ENCODE results near the gene MRPS10. TPM values are rescaled to one million over a fixed set of nuclear protein-coding genes. Genes with fewer than 3 reads are reported as not detected.

MRPS10 gene
- total RNA-seq, 1 donor from 2014 or later = 35.7 TPM

DNA sequence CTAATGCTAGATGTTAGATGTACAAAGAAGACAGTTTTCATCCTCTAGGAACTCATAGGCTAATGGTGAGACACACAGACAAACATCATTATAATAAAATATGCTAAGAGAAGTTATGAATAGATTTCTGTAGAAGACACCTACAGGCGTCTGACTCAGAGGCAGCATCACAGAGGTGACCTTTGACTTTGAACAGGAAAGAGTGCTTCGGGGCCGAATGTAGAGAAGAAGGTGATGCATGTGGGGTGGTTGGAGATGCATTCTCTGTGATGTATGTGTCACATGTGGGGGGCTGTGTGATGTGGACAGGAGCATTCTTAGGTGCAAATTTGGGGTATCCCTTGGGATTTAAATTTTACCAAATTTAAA is 37.7 kb downstream of the MRPS10 start:
- ATAC-seq (ENCODE audit: low read depth) (no peak), DNase-seq (no peak)
- Mint-ChIP-seq H3K4me3 (no peak overlapping the region), H3K36me3 (ENCODE audit: low read depth) (no peaks in the 10 kb centered on the region), H3K27ac (no peak overlapping the region), H3K9me3 (no peaks in the 10 kb centered on the region), H3K27me3 (peaks cover 2% of the 10 kb centered on the region), H3K4me1 (peaks cover 5% of the 10 kb centered on the region)
- intact Hi-C loops (cut with micrococcal nuclease) = no loop called here
- ChIA-PET POLR2A (no interaction called here), CTCF (no interaction called here)
- TF ChIP-seq, protein P1, sequence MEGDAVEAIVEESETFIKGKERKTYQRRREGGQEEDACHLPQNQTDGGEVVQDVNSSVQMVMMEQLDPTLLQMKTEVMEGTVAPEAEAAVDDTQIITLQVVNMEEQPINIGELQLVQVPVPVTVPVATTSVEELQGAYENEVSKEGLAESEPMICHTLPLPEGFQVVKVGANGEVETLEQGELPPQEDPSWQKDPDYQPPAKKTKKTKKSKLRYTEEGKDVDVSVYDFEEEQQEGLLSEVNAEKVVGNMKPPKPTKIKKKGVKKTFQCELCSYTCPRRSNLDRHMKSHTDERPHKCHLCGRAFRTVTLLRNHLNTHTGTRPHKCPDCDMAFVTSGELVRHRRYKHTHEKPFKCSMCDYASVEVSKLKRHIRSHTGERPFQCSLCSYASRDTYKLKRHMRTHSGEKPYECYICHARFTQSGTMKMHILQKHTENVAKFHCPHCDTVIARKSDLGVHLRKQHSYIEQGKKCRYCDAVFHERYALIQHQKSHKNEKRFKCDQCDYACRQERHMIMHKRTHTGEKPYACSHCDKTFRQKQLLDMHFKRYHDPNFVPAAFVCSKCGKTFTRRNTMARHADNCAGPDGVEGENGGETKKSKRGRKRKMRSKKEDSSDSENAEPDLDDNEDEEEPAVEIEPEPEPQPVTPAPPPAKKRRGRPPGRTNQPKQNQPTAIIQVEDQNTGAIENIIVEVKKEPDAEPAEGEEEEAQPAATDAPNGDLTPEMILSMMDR (IDR thresholded peaks at IDR 0.05) = no peak

DNA sequence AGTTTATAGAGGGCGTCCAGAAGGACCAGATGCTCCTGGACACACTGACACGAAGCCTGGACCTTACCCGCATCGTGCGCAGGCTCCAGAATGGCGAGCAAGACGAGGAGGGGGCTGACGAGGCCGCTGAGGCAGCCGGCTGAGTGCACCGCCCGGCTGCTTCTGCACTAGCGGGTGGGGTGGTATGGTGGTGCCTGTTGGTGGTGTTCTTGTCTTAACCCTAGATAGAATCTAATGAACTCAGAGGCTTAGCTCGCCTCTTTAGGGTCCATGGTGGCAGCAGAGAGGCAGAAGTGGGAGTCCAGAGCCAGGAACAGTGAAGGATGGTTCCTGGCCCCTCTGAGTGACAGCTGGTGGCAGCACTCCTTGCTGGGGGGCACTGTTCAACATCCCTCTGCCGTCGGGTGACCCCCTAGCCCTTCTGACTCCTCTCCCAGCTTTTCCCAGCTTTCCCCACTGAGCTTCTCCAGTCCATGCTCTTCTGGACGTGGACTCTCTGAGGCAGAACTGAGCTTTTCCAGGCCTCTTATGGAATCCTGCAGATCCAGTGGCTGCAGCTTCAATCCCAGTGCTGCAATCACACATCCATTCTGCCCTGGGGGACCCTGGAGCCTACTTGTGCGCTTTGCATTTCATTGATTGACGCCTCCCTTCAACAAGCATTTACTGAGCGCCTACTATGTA is 38.3 kb downstream of the MRPS10 start:
- no peak overlapping the region for H3K27ac Mint-ChIP-seq
- no peaks in the 10 kb centered on the region for H3K9me3 Mint-ChIP-seq
- peaks cover 2% of the 10 kb centered on the region for H3K27me3 Mint-ChIP-seq
- ATAC-seq (ENCODE audit: low read depth) (no peak), DNase-seq (no peak)
- H3K4me3 Mint-ChIP-seq = no peak overlapping the region
- TF ChIP-seq, protein P1 (IDR thresholded peaks at IDR 0.05) = no peak
- ChIA-PET CTCF (no interaction called here), POLR2A (no interaction called here)
- intact Hi-C loops (cut with micrococcal nuclease) = no loop called here
- H3K36me3 Mint-ChIP-seq (ENCODE audit: low read depth) = no peaks in the 10 kb centered on the region
- peaks cover 5% of the 10 kb centered on the region for H3K4me1 Mint-ChIP-seq

DNA sequence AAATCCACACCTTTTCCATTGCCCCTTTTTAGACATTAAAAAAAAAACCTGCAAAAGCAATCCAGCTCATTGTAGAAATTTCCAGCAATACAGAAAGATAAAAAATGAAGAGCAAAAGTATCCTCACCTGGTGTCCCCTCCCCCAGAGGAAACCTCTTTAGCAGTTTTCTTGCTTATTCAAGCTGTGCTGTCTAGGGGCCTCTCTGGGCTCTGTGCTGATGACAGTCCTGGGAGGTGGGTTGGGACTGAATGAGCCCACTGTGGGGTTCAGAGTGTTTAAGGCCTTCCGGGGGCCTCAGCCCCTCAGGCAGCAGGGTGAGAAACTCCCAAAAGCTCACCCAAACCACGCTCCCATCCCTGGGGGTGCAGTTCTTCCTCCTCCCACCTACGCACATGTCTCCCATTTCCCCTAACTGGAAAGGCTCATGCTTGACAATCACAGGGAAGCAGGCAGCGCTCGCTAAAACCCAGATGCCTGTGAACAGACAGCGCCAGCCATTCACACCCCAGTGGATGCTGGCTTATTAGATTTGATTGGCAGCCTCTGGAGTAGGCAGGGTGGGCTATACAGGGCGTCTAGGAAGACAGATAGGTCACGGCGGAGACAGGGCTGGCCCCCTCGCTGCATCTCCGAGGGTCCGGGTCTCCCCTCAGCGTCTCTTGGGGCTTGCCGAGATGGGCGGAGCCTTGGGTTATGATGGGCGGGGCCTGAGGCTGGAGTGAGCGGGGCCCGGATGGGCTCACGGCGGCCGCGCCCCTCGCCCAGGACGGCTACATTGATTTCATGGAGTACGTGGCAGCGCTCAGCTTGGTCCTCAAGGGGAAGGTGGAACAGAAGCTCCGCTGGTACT is 39.9 kb downstream of the MRPS10 start:
- TF ChIP-seq, protein P1 (IDR thresholded peaks at IDR 0.05) = no peak
- intact Hi-C loops (cut with micrococcal nuclease) = no loop called here
- no peaks in the 10 kb centered on the region for H3K36me3 Mint-ChIP-seq (ENCODE audit: low read depth)
- ATAC-seq (ENCODE audit: low read depth) = peak; percentile 50
- peaks cover 5% of the 10 kb centered on the region for H3K4me1 Mint-ChIP-seq
- peak overlapping the region; percentile 11 for H3K4me3 Mint-ChIP-seq
- H3K27me3 Mint-ChIP-seq = peaks cover 2% of the 10 kb centered on the region
- POLR2A ChIA-PET = interaction anchor here (0.6 kb wide), 1 partner anchor 390 kb away, joined by 4 read pairs; no protein-coding TSS in a partner anchor
- CTCF ChIA-PET = no interaction called here
- H3K9me3 Mint-ChIP-seq = no peaks in the 10 kb centered on the region
- H3K27ac Mint-ChIP-seq = no peak overlapping the region
- DNase-seq = no peak

DNA sequence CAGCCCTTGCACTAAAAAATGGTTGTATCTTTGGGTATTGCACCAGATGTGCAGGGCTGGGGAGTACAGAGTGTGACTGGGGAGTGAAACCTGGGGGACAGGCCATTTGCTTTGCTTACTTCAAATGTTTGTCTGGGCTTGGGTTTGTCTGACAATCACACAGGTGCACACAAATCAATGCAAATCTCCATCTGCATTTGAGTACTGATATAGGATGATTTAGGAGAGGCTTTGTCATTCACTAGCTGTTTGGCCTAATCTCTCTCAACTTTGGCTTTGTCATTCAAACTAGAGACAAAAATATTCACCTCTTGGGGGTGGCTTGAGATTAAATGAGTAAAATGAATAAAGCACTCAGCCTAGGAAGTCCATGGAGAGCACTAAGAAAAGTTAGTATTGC is 40.7 kb downstream of the MRPS10 start:
- Mint-ChIP-seq H3K36me3 (ENCODE audit: low read depth) (no peaks in the 10 kb centered on the region), H3K4me3 (no peak overlapping the region), H3K27ac (no peak overlapping the region), H3K27me3 (peaks cover 2% of the 10 kb centered on the region), H3K9me3 (no peaks in the 10 kb centered on the region), H3K4me1 (peaks cover 5% of the 10 kb centered on the region)
- ChIA-PET POLR2A (interaction anchor here (0.6 kb wide), 1 partner anchor 389 kb away, joined by 4 read pairs; no protein-coding TSS in a partner anchor), CTCF (no interaction called here)
- intact Hi-C loops (cut with micrococcal nuclease) = no loop called here
- DNase-seq (no peak), ATAC-seq (ENCODE audit: low read depth) (no peak)
- TF ChIP-seq, protein P1 (IDR thresholded peaks at IDR 0.05) = no peak

DNA sequence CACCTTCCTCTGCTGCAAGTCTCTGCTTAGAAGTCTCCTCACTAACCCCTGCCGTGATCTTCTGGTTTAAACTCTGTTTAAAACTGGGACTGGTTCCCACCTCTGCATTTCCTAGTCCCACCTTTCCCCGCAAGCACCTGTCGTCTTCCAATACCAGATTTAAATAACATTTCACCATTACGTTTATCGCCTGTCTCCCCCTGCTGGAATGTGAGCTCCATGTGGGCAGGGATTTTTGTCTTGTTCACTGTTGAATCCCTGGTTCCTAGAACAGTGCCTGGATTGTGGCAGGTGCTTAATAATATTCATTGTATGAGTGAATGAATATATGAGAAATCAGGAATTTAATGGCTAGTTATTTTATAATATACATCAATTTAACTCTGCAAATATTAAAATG is 41.8 kb downstream of the MRPS10 start:
- Mint-ChIP-seq H3K9me3 (no peaks in the 10 kb centered on the region), H3K4me3 (no peak overlapping the region), H3K27ac (no peak overlapping the region), H3K4me1 (peaks cover 5% of the 10 kb centered on the region), H3K27me3 (no peaks in the 10 kb centered on the region), H3K36me3 (ENCODE audit: low read depth) (no peaks in the 10 kb centered on the region)
- ChIA-PET CTCF (interaction anchor here (0.6 kb wide), 1 partner anchor 249 kb away, joined by 3 read pairs; no protein-coding TSS in a partner anchor), POLR2A (no interaction called here)
- no peak for DNase-seq
- intact Hi-C loops (cut with micrococcal nuclease) = no loop called here
- no peak for ATAC-seq (ENCODE audit: low read depth)
- TF ChIP-seq, protein P1 (IDR thresholded peaks at IDR 0.05) = no peak

Measured in activated B cell treated with CpG ODN at 0.5 μM for 24 hours (primary cell).